CMK (cell line): ENCODE data around the gene IL27RA.

Source experiments
- DNase-seq: peaks from one replicate; pipeline ENCODE4 v3.0.0-alpha.2; 2010; ENCODE audit warnings: low read depth

IL27RA gene

DNA sequence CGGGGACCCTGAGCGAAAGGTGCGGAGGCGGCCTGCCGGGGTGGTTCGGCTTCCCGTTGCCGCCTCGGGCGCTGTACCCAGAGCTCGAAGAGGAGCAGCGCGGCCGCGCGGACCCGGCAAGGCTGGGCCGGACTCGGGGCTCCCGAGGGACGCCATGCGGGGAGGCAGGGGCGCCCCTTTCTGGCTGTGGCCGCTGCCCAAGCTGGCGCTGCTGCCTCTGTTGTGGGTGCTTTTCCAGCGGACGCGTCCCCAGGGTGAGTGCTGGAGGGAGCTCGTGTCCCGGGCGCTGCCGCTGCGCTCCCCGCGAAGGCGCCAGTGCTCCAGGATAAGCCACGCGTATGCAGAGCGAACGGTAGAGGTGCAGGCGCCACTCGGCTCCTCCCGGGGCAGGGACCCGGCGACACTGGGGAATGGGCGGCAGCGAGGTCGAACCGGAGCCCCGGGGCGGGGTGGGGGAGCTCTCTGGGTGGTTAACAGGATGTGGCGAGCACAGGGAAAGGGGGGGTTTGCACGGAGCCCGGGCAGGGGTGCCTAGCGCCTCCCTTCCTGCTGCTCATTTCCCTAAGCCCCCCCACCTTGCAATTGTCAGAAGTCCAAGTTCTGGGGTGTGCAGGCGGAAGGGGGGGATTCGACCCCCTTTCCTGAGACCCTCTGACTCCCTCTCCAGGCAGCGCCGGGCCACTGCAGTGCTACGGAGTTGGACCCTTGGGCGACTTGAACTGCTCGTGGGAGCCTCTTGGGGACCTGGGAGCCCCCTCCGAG, at the start of gene IL27RA:
Gene IL27RA (plus strand): TSS at position 44 of the 762 bp plus-strand sequence. CDS start 111 bp downstream, at position 155.
- DNase-seq: peak; percentile 88

- no peak for DNase-seq
Measured at GRCh38 chr19:13981988-13982501, 49.5 kb upstream of the IL27RA start.

DNA sequence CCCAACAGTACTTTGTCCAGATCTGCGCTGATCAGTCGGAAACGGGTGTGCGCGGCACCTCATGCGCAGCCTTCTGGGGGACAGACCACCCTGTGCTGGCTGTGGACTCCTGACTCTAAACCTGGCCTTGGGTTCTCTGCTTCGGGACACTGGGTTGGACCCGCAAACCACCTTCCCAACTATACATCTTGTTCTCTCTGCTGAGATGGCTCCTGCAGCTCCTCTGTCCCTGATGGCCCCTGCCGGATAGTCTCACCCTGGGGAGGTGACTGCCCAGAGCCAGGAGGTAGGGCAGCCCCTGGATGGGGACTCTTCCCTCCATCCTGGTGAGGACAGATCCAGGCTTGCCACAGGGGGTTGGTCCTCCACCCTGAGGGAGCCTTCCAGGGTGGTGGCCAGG, 48.8 kb upstream of the IL27RA start:
- no peak for DNase-seq

DNA sequence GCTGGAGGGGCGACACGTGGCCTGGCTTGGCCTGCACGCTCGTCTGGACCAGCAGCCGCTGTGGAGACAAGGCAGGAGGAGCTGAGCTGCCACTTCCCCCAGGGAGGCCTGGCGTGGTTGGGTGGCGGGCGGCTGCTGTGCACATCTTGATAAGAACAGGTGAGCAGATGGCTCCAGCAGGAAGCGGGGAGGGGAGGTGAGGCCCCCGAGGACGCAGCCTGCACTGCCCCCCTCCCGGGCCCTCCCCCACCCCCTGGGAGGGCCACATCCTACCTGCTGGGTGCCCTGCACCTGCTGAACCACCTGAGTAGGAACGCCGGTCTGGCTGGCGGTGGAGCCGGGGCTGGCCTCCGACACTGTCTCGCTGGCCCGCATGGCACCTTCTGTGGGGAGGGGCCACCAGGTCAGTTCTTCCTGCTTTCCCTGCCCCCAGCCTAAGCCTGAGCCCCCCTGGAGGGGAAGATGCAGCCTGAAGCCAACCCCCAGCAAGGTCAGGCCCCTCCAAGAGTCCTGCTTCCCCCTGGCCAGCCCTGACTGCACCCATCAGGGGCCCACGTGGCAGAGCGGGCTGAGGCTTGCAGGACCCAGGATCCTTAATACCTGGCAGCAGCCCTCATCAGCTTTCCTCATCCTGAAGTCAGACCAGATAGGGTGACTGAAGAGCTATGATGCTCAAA, 48.2 kb upstream of the IL27RA start:
- DNase-seq: no peak

DNA sequence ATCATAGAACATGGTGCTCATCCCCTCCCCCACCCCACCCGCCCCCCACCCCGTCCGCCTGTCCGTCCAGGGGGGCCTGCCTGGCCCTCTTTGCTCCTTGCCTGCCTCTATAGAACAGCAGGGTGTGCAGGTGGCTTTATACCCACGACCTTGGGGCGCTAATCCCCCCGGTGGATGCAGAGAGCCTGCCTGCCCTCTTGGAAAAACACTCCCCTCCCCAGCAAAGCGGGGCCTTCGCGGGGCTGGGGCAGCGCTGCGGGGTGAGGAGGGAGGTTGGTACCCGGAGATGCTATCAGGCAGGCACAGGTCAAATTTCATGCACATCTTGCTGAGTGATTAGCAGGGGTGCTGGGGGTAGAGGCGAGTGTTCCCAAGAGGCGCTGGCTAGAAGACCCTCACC, 47.4 kb upstream of the IL27RA start:
- DNase-seq: no peak

GRCh38 chr19:13984875-13985741, 46.5 kb upstream of the IL27RA start:
- DNase-seq: no peak

GRCh38 chr19:13985771-13986347, 45.7 kb upstream of the IL27RA start:
- DNase-seq: no peak

DNA sequence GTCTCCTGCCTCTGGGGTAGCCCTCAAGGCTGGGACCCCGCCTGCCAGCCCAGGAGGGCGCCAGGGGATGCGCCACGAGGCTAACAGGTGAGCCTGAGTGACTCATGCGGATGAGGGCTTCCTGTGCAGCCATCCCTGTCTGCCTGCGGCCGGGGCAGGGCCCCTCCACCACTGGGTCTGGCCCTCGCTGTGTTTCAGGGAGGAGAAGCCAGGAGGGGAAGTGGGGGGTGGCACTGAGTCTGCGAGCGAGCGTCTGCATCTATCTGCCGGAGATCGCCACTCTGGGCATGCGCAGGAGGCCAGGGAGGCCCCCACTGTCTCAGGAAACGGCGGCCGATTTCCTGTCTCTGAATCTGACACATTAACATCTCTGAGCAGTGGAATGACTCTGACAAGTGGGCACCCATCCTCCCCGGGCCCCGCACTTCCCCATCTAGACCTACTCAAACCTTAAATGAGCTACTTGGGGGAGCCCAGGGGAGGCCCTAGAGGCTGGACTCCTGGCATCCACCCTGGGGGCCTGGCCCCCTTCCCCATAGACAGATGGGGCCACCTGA, 45.1 kb upstream of the IL27RA start:
- DNase-seq: peak; percentile 93

GRCh38 chr19:13987101-13987890, 44.3 kb upstream of the IL27RA start:
- DNase-seq: peak; percentile 61

GRCh38 chr19:13989487-13989886, 42.1 kb upstream of the IL27RA start:
- DNase-seq: no peak

DNA sequence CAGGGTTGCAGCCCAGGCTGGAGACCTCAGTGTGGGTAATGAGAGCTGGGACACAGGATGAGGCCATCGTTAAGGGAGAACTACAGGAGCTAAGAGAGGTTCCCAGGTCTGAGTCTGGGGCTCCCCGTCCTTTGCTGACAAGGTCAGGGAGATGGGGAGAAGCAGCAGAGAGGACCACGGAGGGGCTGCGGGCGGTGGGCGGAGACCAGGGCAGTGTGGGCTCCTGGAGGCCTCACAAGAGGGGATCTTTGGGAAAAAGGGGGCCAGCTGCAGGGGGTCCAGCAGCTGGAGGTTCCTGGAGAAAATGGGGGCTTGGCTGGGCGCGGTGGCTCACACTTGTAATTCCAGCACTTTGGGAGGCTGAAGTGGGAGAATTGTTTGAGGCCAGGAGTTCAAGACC, 41.5 kb upstream of the IL27RA start:
- no peak for DNase-seq

GRCh38 chr19:13992025-13992424, 39.5 kb upstream of the IL27RA start:
- DNase-seq: no peak

GRCh38 chr19:13993590-13994300, 37.8 kb upstream of the IL27RA start:
- no peak for DNase-seq

DNA sequence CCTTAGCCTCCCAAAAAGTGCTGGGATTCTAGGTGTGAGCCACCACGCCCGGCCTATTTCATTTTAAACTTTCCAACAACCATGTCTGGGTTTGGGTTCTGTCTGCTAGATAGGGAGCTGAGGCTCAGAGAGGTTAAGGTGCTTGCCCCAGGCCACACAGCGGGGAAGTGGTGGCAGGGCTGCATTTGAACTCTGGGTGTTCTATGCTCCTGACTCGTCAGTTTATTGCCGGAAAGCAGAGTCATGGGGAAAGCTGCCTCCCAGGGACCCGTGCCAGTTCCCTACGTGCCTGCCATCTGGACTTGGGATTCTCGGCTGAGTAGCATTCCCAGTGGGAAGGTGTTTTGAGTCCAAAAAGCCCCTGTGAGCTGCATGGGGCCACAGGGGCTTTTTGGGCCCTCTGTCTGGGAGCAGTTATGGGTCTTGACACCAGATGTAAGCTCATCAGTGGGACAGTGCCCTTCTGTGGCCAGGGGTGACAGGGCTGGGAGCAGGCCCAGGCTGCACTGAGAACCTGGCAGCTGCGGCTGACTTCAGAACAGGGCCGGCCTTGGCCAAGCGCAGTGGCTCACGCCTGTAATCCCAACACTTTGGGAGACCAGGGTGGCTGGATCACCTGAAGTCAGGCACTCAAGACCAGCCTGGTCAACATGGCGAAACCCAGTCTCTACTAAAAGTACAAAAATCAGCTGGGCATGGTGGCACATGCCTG, 36.4 kb upstream of the IL27RA start:
- DNase-seq: no peak

DNA sequence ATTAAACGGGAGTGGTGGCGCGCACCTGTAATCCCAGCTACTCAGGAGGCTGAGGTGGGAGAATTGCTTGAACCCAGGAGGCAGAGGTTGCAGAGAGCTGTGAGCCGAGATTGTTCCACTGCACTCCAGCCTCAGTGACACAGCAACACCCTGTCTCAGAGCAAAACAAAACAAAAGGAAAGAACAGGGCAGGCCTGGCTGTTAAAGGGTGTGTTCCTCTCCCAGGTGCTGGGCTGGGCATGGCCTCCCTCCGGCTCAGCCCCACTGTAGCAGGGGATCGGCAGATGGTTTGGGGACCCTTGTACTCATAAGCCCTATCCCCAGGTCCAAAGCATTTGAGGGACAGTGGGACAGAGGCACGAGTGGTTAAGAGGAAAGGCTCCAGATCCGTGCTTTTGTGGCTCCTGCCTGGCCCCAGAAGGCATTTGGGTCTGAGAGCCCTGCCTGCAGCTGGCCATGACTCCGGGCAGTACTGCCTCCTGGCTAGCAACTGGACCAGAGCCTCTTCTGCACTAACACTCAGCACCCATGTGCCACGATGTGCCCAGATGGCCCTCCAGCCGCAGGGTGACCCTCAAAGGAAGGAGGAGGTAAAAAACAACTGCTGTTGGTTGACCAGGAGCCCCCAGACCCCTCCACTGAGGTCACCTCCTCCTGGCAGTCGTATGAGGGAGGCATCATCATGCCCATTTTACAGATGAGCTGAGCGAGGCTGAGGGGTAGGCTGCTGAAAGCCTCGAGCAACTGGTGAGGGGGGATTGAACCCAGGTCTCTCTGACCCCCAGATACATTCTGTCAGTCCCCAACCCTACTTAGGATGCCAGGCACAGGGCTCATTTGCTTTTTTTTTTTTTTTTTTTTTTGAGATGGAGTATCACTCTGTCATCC, 35.4 kb upstream of the IL27RA start:
- no peak for DNase-seq

DNA sequence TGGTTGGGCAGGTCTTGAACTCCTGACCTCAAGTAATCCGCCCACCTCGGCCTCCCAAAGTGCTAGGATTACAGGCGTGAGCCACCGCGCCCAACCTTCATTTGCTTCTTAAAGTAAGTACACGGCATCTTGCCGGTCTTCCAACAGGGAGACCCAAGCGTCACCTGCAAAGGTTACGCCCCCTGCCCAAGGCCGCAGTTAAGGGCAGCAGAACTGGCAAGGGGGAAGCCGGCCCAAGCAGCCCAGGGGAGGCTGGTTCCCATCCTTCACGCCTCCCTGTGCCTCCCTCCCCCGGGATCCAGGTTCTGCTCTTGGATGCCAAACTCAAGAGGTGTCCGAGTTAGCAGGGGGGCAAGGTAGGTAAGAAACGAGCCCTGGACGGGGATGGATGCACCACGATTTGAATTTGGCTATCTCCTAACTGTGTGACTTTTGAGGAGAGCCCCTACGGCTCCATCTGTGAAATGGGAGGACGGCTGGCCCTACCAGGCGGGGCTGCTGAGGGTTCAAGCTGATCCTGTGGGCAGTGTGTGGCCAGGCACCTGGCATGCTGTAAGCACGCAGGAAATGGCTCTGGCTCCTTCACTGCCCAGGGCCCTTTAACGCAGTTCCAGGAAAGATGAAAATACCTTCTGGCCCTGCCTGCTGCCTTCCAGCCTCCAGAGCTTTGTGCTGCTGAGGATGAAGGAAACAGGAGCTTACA, 34.5 kb upstream of the IL27RA start:
- DNase-seq: no peak

GRCh38 chr19:13997631-13997962, 34.0 kb upstream of the IL27RA start:
- DNase-seq: no peak

DNA sequence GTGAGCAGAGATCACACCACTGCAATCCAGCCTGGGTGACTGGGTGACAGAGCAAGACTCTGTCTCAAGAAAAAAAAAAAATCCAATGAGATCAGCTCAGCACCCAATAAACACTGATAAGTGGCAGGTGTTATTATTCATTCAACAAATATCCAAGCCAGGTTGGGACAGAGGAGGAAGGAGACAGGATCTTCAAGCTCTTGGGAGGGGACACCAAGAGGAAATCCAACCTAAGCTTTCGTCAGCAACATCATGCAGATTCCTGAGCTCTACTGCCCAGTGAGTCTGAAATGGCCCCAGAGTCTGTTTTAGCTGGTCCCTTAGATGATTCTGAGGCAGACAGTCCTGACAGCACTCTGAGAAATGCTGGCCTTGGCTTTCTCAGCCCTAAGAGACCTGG, 33.1 kb upstream of the IL27RA start:
- DNase-seq: no peak
